ENCODE data around the gene DNAJB8.

GRCh38 chr3:128503751-128504532, 37.3 kb upstream of the DNAJB8 start:
- TF ChIP-seq, protein P1, sequence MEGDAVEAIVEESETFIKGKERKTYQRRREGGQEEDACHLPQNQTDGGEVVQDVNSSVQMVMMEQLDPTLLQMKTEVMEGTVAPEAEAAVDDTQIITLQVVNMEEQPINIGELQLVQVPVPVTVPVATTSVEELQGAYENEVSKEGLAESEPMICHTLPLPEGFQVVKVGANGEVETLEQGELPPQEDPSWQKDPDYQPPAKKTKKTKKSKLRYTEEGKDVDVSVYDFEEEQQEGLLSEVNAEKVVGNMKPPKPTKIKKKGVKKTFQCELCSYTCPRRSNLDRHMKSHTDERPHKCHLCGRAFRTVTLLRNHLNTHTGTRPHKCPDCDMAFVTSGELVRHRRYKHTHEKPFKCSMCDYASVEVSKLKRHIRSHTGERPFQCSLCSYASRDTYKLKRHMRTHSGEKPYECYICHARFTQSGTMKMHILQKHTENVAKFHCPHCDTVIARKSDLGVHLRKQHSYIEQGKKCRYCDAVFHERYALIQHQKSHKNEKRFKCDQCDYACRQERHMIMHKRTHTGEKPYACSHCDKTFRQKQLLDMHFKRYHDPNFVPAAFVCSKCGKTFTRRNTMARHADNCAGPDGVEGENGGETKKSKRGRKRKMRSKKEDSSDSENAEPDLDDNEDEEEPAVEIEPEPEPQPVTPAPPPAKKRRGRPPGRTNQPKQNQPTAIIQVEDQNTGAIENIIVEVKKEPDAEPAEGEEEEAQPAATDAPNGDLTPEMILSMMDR (IDR thresholded peaks at IDR 0.05 in 4 of 5, conservative IDR thresholded peaks at IDR 0.05 in 1 of 5) = no peak
- no peak for TF ChIP-seq POLR2A (IDR thresholded peaks at IDR 0.05)
